Activated gamma-delta T cell treated with anti-CD3 and anti-CD28 coated beads, Interleukin-2, amount 50 U/mL, for 16 hours (primary cell): ENCODE data around the gene ADGRV1.
"Not testable (repeated sequence)": the region's sequence is repeated elsewhere in the genome, so short reads cannot be mapped to it uniquely, and the experiment has no call there.

ENCODE experiments used
- DNase-seq: peaks from one replicate; pipeline ENCODE4 v3.0.0-alpha.2; 2020; ENCODE audit warnings: low read depth

The ADGRV1 gene

DNA sequence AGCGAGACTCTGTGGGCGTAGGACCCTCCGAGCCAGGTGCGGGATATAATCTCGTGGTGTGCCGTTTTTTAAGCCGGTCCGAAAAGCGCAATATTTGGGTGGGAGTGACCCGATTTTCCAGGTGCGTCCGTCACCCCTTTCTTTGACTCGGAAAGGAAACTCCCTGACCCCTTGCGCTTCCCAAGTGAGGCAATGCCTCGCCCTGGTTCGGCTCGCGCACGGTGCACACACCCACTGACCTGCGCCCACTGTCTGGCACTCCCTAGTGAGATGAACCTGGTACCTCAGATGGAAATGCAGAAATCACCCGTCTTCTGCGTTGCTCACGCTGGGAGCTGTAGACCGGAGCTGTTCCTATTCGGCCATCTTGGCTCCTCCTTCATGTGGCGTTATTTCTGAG, 263.5 kb downstream of the ADGRV1 start:
- DNase-seq = not testable (repeated sequence)

DNA sequence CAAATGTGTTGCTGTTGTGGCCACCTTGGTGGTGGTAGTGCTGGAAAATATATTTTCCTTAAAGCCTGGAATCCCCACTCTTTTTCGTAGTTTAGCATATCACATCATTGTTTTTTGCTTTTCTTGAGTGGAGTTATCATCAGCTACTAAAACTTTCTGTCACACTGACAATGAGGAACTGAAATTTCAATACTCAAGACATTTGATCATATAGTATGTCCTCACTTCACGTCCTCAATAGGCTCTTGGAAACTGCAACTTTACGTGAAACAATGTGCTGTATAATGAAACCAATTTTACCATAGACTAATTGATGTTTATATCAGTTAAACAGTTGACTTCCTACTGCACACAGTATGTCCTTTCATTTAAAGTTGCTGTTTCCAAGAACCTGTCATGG, 265.8 kb downstream of the ADGRV1 start:
- DNase-seq = no peak

DNA sequence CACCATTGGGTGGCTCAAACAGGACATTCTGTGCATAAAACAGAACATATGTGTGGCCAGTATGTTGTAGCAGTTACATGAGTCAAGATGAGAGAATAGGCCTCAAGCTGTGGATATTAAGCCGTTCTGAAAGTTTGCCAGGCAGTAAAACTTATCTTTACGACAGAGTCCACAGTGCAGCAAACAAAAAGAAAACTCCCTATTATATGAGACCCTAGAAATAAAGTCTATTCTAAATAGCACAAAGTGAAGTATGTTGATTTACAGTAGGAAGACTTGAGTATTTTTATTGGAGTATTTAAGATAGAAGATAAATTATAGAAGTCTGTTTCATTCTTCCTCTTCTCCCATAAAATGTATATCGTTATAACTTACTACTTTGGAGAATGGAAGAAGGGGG, 271.5 kb downstream of the ADGRV1 start:
- no peak for DNase-seq

DNA sequence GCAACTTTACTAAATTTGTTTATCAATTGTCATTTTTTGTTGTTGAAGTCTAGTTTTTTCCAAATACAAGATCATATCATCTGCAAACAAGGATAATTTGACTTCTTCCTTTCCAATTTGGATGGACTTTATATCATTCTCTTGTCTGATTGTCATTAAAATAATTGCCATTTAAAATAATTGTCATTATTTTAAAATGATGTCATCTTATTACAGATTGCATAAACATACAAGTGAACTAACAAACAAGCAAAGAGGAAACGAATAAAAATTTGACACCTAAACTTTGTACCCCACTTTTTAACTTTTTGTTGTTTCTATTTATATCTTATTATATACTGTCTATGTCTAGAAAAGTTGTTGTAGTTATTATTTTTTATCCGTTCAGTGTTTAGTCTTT, 275.2 kb downstream of the ADGRV1 start:
- no peak for DNase-seq

DNA sequence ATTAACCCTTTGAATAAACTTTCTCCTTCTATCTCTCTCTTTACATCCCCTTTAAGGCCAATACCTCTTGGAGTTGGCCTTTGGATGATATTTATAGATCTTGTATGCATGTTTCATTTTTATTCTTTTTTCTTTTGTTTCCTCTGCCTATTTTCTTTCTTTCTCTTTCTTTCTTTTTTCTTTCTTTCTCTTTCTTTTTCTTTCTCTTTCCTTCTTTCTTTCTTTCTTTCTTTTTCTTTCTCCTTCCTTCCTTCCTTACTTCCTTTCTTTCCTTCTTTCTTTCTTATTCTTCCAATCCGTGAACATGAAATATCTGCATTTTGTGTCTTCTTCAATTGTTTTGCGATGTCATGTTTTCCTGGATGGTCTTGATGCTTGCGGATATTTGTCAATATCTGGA, 276.1 kb downstream of the ADGRV1 start:
- no peak for DNase-seq

DNA sequence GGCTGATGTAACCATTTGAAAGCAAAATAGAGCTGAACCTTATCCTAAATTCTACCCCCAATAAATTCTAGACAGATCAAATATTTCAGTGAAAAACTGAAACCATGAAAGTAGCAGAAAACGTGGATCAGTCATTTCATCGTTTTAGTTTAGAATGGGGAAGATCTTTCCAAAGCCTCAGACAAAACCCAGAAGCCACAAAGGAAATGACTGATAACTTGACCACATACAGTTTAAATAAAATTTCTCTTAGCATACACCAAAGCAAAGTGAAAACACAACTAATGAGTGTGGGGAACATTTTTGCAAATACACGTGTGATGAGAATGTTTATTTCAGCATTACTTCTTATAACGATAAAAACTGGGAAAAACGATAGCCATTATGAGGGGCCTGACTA, 284.8 kb downstream of the ADGRV1 start:
- DNase-seq = no peak

DNA sequence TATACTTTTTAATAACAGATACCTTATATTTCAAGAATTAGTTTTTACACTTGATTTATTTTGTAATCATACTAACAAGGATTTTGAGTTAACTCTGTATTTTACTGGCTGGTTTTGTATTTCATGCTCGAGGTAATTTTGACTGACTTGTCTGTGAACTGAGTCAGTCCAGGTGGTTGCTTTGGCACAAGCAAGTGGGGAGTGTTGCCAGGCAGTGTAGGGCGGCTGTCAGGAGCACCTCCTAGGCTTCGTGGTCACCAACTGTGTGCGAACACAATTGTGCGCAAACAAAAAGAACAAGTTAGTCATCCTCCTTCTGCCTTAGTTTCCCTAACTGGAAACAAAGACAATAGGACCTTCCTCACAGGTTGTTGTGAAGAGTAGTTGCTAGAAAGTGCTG, 286.3 kb downstream of the ADGRV1 start:
- DNase-seq = no peak

DNA sequence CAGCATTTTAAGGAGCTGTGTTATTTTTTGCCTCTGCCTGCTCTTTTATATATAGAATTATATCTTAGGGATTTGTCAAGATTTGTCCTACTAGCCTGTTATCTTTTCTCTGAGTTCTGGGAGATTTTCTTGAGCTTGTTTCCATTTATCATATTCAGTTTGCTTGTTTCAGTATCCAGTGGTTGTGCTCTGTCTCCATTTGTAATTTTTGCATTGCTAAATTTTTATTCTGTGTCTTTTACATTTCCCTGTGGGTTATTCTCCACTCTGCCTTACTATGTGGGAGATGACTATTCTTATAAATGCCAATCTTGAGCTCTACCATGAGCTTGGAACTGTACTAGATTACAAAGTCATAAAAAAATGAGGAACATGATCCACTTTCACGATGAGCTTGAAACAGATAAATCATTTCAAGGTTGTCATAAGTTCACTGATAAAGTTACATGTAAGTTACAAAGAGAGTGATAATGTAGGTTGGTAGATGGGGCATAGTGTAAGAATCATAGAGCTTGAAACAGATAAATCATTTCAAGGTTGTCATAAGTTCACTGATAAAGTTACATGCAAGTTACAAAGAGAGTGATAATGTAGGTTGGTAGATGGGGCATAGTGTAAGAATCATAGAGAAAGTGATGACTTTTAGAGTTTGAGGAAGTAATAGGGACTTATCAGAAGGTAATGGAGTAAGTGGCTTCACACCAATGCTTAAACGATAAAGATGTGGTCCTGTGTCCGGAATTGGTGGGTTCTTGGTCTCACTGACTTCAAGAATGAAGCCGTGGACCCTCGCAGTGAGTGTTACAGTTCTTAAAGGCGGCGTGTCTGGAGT, 287.3 kb downstream of the ADGRV1 start:
- no peak for DNase-seq

DNA sequence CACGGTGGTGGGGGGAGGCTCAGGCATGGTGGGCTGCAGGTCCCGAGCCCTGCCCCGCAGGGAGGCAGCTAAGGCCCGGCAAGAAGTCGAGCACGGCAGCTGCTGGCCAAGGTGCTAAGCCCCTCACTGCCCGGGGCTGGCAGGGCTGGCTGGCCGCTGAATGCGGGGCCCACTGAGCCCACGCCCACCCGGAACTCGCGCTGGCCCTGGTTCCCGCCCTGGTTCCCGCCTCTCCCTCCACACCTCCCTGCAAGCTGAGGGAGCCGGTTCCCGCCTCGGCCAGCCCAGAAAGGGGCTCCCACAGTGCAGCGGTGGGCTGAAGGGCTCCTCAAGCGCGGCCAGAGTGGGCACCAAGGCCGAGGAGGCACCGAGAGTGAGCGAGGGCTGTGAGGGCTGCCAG, 289.0 kb downstream of the ADGRV1 start:
- DNase-seq = not testable (repeated sequence)

DNA sequence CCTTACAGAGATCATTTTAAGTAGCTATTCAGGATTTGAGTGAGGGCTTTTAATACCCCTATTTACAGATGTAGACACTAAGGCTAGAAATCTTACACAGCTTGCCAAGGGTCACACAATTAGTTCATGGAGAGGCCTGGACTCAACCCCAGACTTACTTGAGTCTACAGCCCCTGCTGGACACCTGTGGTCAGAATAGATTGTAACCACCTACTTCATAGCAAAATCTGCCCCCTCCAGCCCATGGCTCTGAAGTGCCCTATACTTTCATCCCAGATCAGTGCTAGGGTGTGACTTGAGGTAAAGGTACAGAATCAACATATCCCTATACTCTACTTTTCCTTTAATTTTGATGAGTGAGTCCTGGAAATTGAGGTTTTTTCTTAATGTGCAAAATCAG, 291.3 kb downstream of the ADGRV1 start:
- DNase-seq = no peak

DNA sequence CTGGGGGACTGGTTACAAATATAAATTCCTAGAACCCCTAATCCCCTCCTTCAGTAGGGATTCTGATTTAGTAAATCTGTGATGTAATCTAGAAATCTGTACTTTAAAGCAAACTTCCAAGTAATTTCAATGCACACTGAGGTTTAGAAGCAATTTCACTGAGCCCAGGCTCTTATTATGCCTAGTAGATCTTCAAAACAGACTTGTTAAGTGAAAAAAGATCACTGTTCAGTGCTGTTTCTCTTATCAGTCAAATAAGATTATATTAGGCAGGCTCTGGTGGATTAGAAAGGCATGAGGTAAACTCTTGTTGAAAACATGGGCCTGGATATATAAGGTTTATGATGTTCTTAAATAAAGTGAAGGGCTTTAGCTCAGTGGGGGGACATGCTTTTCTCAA, 293.9 kb downstream of the ADGRV1 start:
- DNase-seq = no peak

DNA sequence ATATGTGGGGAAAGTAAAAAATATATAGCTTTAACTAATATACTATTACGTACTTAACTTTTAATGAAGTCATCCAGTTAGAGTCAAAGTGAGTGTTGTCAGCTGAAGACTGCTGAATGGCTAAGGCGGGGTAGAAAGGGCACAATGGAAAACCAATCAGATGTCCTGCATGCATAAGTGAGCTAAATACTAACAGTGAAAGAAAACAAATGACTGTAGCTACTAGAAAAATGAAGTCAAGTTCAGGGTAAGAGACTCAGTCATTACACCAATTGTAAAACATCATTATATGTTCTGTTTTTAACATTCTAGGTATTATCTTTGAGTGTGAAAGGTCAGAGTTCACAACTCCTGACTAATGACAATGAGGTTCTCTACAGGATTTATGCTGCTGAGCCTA, 295.2 kb downstream of the ADGRV1 start:
- no peak for DNase-seq

DNA sequence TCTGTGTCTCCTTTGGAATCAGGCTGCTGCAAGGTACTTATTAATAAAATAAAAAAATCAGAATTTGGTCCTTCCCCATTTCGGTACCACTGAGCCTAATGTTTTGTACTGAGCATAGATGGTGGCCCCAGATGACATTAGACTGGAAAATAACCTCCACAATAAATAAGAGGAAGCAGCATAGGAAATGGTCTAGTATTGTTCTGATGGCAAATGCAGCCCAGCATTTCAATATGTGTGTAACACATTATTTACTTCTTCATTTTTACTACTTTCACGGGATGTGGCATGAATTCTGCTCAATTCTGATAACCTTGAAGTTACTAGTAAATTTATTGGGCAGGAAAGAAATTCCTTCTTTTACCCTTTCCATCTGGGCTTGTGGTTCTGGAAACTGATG, 295.6 kb downstream of the ADGRV1 start:
- no peak for DNase-seq

DNA sequence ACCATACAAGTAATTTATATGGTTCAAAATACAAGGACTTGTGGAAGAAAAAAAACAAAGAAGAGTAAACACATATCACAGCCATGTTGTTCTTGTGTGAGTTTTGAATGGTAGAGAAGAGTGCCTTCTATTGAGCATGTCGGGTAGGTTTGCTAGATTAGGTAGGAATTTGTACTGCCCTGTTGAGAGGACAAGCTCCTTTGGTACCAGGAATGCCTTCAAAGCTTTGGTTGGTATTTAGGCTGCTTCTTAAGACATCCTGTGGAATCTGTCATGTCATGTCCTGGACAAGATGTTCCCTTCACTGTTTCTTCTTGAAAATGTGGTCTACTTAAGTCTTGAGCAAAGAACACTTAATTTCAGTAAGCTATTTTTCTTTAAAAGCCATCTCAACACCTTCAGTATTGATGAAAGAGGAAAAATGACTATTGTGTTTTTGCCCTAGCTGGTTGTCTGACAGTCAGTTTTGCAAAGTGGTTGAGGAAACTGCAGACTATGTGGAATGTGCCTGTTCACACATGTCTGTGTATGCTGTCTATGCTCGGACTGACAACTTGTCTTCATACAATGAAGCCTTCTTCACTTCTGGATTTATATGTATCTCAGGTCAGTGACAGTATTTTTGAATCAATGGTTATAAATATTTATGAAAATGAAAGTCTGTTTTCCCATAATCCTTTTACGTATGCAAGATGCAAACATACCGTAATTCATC, 296.9 kb downstream of the ADGRV1 start:
- DNase-seq = no peak

DNA sequence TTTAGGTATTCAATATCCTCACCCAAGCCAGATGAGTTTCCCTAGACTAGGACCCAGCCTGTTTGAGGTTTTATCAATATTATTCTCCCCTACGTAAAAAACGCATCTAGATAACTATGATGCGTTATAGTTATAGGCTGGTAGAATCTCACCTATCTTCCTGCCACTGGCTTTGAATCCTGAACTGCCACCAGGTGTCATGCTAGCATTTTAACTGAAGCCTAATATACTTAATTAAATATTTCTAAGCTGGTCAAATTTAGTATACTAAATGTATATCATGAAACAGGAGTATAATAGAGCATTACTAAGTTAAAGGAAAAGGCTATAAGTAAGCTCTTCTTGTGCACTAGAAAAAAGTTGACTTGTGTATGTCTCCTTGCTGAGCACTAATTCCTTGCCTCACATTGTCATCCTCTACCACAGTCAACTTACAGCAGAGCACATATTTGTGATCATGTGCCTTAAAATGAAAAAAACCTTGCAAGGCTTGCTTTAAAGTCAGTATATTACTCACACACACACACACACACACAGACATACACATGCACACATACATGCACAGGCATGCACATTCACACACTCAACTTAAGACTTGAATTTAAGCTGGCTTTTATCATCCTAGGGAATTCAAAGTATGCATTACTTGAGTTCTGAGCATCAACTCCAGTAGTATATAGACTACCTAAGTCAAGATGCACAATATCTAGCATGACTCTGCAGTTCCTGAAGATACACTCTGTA, 303.4 kb downstream of the ADGRV1 start:
- DNase-seq = no peak

DNA sequence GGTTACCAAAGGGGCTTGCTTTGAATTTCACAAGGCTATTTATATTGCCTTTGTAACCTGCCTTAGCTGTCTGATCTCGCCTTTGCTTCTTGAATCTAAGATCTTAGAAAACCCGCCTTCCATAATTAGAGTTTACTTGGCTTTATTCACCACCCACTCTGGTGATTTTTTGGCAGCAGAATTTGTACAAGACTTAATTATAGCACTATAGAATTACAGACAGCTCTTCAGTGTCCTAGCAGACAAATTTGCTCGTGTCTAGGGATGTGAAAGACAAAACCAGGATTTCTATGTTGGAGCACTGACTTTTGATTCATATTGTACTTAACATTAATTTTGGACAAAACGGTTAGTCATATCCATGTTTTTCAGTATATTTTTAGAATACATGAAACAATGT, 306.6 kb downstream of the ADGRV1 start:
- DNase-seq = no peak

DNA sequence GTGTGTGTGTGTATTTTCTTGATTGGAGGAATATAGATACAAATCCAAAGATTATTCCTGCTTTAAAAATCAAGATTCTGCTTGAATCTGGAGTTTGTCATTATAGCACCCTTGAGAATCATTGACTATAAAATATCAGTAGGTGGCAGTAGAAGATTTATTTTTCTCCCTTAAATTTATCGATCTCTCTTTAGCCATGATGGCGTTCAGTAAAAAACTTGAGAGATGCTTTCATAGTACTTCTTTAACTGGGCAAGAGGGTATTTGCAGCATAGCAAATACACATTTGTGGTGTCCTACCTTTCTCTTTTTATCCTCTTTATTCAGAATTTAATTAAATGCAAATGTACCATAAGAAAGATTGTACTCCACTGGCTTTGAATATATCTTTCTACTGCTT, 307.7 kb downstream of the ADGRV1 start:
- DNase-seq = no peak

DNA sequence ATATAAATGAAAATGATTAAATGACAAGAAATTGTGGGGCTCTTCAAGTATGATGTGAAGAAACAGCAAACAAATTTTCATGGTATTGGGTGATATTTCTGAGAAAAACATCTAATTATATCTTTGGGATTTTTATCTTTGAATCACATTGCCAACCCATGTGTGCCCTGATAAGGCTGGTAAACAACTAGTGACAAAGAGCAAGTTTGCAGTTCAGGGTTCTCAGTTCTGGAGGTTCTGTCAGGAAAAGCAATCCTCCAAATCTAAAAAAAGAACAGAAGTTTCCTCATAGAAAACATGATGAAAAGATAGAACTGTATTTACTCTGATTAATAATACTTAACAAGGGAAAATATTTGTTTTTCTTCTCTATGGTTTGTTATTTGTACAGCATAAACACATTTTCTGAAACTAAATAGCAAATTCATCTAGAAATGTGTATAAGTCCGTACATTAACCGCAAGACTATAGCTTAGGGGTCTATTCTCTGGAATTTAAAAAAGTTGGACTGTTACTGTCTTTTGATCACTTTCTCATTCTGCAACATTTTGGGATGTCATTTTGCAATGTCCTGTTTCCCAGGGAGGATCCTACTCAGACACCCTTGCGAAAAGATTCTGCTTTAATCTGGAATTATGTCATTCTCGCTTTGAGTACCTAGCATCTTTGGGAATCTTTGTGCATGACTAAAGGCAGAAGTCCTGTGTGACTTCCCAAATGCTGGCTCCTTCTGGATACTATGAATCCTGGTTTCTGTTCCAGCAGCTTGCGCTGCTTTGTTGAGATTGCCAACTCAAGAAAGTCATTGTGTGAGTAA, 308.5 kb downstream of the ADGRV1 start:
- no peak for DNase-seq

DNA sequence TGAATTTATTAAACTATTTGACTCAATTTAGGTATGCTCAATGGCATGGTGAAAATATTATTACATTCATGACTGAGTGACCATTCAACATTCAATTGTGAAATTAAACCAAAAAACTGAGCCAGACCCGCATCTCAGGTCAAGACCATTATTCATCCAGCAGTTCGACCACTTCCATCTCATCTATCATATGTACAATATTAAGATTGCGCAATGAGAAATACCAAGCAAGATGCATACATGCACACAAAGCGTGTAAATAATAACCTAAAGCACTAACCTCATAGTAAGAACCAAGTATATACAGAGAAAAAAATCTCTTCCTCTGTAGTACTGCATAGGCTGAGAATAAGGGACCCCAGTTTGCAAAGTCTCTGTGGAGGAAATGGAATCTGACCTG, 310.2 kb downstream of the ADGRV1 start:
- no peak for DNase-seq

DNA sequence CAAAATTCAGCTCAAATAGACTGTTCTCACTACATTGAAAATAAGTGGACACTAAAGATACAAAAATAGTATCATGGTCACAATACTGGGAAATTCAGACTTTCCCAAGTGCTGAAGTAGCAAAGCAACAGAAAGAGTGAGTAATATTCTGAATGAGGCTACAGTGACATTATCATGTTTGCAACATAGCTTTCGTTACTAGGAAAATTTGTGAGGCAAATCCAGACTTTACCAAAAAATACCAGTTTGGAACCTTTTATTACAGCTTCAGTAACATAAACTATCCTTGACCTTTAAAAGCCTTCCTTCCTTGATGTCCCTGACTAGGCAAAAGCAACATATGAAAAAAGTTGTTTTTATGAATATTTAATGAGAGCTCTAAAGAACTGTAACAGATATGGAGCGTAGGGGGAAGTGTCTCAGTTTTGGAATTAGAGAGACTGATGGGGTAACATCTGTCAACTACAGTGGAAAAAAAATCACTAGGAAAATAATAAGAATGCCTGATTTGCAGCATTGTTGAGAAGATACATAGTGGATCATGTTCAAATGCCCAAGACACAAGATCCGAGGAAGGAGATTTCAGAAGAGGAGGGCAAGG, 312.9 kb downstream of the ADGRV1 start:
- no peak for DNase-seq

DNA sequence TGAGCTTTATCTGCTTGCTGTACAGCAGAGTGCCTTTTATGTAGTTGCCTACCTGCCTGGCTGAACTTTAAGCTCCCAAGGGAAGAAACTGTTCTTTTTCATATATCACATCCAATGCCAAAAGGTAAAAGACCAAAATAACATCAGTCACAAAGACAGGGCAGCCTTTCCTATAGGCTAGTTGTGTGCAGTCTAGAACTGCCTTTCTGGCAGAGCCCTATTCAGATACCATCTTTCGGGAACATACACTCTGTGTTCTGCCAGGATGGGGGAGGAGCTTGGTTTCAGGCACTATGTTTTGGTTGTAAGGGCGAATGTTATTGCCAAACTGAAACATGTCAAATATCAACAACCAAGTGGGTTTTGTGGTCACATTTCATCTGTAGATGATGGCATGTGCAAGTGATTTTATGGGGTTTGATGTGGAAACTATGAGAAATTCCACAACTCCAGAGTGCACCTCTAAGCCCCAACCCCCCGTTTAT, 314.5 kb downstream of the ADGRV1 start:
- no peak for DNase-seq

DNA sequence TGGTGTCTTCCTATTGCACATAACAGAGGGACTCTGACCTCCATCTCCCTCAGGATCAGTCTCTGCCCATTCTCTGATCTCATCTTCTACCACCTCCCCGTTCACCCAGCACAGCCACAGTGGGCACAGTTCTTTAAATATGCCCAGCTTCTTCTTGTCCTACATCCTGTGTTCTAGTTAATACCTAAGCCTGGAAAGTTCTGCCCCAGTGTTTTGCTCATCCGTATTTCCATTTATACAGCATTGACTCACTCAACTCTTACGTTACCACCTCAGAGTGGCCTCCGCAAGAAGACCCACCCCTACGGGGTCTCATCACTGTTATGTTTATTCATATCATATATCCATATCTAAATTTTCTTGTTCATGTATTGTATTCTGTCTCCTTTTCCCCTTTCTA, 315.5 kb downstream of the ADGRV1 start:
- DNase-seq = no peak
